Measurements from ENCODE around the gene PRKCE.

The PRKCE gene

GRCh38 chr2:45731141-45731540 lies 79.7 kb downstream of the PRKCE start:
- in situ Hi-C loops (cut with HindIII; ENCODE audit: low pct_unique_long_range_greater_than_20kb, low sequenced_read_pairs), result no loop called here
- no peak for TF ChIP-seq JUND (IDR thresholded peaks at IDR 0.05; ENCODE audit: low read depth)
- no peak for DNase-seq (ENCODE audit: low read depth in 1 of 2, low spot score in 1 of 2)

DNA sequence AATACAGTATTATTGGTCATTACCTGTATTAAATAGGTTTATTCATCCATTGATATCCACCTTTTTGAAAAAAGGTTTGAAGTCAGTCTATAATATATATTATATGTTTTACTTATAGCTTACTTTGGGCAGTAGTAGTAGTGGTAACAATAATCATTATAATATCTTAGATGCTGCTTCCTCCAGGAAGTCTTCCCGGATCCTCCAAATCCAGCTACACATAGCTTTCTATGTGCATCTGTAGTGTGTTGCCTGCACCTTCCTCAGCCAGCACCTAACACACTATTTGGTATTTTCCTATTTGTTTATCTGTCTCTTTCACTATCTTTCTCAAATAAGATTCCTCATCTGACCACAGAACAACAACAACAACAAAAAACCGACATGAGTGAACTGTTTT lies 81.0 kb downstream of the PRKCE start:
- no peak for DNase-seq (ENCODE audit: low read depth in 1 of 2, low spot score in 1 of 2)
- in situ Hi-C loops (cut with HindIII; ENCODE audit: low pct_unique_long_range_greater_than_20kb, low sequenced_read_pairs), result no loop called here
- TF ChIP-seq JUND (IDR thresholded peaks at IDR 0.05; ENCODE audit: low read depth), result no peak

- no peak for TF ChIP-seq JUND (IDR thresholded peaks at IDR 0.05; ENCODE audit: low read depth)
- in situ Hi-C loops (cut with HindIII; ENCODE audit: low pct_unique_long_range_greater_than_20kb, low sequenced_read_pairs), result no loop called here
Observed at GRCh38 chr2:45732946-45733345, 81.5 kb downstream of the PRKCE start.

GRCh38 chr2:45734336-45734735 lies 82.9 kb downstream of the PRKCE start:
- TF ChIP-seq JUND (IDR thresholded peaks at IDR 0.05; ENCODE audit: low read depth), result no peak
- in situ Hi-C loops (cut with HindIII; ENCODE audit: low pct_unique_long_range_greater_than_20kb, low sequenced_read_pairs), result no loop called here
- no peak for DNase-seq (ENCODE audit: low read depth in 1 of 2, low spot score in 1 of 2)

More at GRCh38 chr2:45732946-45733345, 81.5 kb downstream of the PRKCE start:
- DNase-seq (ENCODE audit: low read depth in 1 of 2, low spot score in 1 of 2), result no peak

DNA sequence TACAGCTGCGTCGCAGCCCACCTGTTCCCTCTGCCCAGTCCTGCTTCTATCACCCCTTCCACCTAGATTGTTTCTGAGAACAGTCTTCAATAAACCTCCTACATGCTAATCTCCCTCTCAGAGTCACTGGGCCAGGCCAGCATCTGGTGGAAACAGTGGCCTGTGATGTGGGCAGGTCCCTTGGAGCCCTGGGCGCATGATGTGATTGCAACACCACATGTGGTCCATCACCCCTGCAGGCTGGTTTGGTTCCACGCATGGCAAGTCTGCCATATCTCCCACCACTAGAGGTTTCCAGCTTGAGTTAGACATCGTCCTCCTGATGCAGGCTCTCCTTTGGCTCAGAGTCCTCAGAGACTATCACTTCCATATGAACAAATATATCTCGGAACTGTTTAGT lies 83.5 kb downstream of the PRKCE start:
- in situ Hi-C loops (cut with HindIII; ENCODE audit: low pct_unique_long_range_greater_than_20kb, low sequenced_read_pairs), result no loop called here
- TF ChIP-seq JUND (IDR thresholded peaks at IDR 0.05; ENCODE audit: low read depth), result no peak
- DNase-seq (ENCODE audit: low read depth in 1 of 2, low spot score in 1 of 2), result no peak

DNA sequence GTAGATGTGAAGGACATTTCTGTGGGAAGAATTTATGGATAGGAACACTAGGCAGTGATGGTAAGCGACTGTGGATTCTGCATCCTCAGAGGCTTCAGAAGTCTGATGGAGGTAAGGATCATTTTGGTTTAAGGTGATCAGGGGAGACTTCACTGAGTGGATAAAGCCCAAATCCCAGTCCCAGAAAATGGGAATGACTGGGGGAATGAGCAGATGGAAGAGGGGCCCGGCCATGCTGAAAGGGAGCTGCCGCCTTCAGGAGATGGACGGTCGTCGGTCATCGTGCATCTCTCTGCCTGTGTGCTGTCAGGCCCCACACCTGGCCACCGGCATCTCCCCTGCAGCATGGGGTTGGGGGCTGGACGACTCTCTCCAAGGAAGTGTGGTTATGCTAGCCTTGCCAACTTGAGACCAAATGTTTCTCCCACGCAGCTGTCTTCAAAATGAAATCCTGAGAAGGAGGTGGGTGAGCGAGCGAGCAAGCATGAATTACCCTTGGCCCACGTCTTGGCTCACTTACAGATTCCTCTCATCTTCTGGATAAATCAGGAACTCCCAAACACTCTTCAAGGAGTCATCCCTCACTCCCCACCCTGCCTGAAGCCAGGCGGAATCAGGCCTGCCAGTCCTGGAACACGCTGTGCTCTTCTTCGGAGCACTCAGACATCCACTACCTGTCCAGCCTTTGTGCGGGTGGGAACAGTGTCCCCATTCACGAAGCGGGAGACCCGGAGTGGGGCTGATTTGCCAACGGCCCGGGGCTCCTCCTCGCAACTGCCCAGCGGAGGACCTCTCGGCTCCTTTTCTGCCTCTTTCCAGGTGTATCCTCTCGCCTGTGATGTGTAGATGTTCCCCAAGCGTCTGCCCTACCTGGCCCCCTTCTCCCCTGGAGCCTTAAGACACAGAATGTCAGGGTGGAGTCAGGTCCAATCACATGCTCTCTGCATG lies 85.6 kb downstream of the PRKCE start:
- DNase-seq (ENCODE audit: low read depth in 1 of 2, low spot score in 1 of 2), result no peak
- TF ChIP-seq JUND (IDR thresholded peaks at IDR 0.05; ENCODE audit: low read depth), result no peak
- in situ Hi-C loops (cut with HindIII; ENCODE audit: low pct_unique_long_range_greater_than_20kb, low sequenced_read_pairs), result no loop called here

DNA sequence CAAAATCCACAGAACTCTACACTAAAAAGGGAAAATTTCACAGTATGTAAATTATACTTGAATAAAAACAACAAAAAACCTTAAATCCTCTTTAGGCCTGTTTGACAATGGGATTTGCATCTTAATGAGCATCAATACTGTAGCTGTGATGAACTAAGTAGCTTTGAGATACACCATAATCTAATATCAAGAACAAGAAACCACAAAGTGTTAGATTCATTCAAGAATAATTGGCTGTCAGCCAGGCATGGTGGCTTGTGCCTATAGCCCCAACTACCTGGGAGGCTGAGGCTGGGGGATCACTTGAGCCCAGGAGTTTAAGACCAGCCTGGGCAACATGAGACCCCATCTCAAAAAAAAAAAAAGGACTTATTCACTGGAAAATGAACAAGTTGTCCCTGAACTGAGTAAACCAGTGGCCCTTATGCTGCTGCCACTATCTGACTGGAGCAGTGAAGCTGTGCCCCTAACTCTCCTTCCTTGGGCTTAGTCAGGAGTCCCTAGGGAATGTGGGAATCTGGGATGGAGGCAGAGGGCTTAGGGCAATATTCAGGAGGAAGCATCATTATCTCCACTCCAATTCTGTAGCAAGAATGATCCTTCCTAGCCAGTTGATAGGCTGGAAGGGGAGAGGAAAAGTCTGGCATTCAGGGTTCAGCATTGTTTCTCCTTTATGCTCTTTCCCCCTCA lies 88.5 kb downstream of the PRKCE start:
- in situ Hi-C loops (cut with HindIII; ENCODE audit: low pct_unique_long_range_greater_than_20kb, low sequenced_read_pairs), result no loop called here
- no peak for DNase-seq (ENCODE audit: low read depth in 1 of 2, low spot score in 1 of 2)
- no peak for TF ChIP-seq JUND (IDR thresholded peaks at IDR 0.05; ENCODE audit: low read depth)

DNA sequence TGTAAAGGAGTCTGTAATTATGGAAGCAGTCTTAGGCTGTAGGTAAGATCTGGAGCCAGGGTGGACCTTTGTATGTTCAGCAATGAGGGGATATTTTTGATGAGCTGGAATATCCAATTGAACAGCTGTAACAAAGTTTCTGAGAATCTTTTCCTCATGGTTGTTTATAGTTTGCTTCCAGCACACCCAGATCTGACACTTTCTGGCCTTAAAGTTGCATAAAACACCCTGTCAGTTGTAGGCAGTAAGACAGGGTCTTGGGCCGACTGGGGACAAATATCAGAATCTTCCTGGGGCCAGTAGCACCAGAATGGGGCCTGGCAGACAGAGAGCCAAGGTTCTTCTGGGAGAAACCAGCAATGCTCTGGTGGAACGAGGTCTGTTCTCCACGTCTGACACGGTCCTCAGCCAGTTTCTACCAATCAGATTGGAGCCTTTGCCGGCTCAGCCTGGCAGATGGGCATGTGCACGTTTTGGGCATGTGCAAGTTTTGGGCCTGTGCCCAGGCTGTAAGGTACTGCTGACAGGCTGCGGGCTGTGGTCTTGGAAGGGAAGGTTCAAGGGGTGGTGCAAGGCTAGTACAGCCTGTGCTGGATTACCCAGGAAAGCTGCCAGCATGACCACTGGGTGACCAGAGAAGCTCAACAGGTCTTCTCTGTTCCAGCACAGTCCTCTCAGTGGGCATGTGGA lies 89.8 kb downstream of the PRKCE start:
- no peak for DNase-seq (ENCODE audit: low read depth in 1 of 2, low spot score in 1 of 2)
- in situ Hi-C loops (cut with HindIII; ENCODE audit: low pct_unique_long_range_greater_than_20kb, low sequenced_read_pairs), result no loop called here
- TF ChIP-seq JUND (IDR thresholded peaks at IDR 0.05; ENCODE audit: low read depth), result no peak

GRCh38 chr2:45743531-45744396 lies 92.3 kb downstream of the PRKCE start:
- in situ Hi-C loops (cut with HindIII; ENCODE audit: low pct_unique_long_range_greater_than_20kb, low sequenced_read_pairs), result no loop called here
- DNase-seq (ENCODE audit: low read depth in 1 of 2, low spot score in 1 of 2), result no peak
- no peak for TF ChIP-seq JUND (IDR thresholded peaks at IDR 0.05; ENCODE audit: low read depth)

GRCh38 chr2:45745231-45745630 lies 93.8 kb downstream of the PRKCE start:
- TF ChIP-seq JUND (IDR thresholded peaks at IDR 0.05; ENCODE audit: low read depth), result no peak

DNA sequence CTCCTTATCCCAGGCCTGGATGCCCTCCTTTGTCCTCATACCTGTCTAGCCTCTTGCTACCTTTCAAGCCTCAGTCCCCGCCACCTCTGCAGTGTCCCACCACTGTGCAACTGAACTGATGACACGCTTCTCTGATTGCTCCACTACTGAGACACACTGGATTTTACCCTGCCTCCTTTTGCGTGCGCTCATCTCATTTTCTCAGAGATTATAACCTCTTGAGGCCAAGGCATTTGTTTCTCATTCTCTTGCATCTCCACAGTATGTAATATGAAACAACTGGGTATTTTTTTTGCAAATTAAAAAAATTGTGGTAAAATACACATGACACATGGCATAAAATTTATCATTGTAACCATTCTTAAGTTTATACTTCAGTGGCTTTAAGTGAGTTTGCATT lies 95.4 kb downstream of the PRKCE start:
- DNase-seq (ENCODE audit: low read depth in 1 of 2, low spot score in 1 of 2), result no peak
- in situ Hi-C loops (cut with HindIII; ENCODE audit: low pct_unique_long_range_greater_than_20kb, low sequenced_read_pairs), result no loop called here
- TF ChIP-seq JUND (IDR thresholded peaks at IDR 0.05; ENCODE audit: low read depth), result no peak

More at GRCh38 chr2:45745231-45745630, 93.8 kb downstream of the PRKCE start:
- in situ Hi-C loops (cut with HindIII; ENCODE audit: low pct_unique_long_range_greater_than_20kb, low sequenced_read_pairs), result no loop called here
- no peak for DNase-seq (ENCODE audit: low read depth in 1 of 2, low spot score in 1 of 2)

DNA sequence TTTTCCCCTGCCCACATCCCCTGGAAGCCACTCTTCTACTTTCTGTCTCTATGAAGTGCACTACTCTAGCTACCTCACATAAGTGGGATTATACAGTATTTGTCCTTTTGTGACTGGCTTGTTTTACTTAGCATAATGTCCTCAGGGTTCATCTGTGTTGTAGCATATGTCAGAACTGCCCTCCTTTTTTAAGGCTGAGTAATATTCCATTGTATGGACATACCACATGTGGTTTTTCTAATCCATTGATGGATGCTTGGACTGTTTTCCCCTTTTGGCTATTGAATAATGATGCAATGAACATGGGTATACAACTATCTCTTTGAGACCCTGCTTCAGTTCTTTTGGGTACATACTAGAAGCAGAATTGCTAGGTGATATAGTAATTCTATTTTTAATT lies 95.9 kb downstream of the PRKCE start:
- no peak for DNase-seq (ENCODE audit: low read depth in 1 of 2, low spot score in 1 of 2)
- no peak for TF ChIP-seq JUND (IDR thresholded peaks at IDR 0.05; ENCODE audit: low read depth)
- in situ Hi-C loops (cut with HindIII; ENCODE audit: low pct_unique_long_range_greater_than_20kb, low sequenced_read_pairs), result no loop called here
